Karpas-422 (cell line): Measurements from ENCODE around the gene KLHL10. TPM values are rescaled to one million over a fixed set of nuclear protein-coding genes. Genes with fewer than 3 reads are reported as not detected.
"Not testable (repeated sequence)": the region's sequence is repeated elsewhere in the genome, so short reads cannot be mapped to it uniquely, and the experiment has no call there.

Experiments used
- DNase-seq: peaks from one replicate; pipeline ENCODE4 v3.0.0-alpha.2; 2015
- H2AFZ ChIP-seq: fragments of 200-600 bp; sonication (generic); 2 replicates; pipeline ENCODE4 v1.6.1; 2014; ENCODE audit warnings: antibody characterized with exemption, low read length, mixed read lengths
- H3K27ac ChIP-seq: fragments of 200-600 bp; sonication (generic); 2 replicates; pipeline ENCODE4 v1.5.1; 2014; ENCODE audit warnings: mild to moderate bottlenecking, low read length, moderate library complexity
- H3K27me3 ChIP-seq: fragments of 200-600 bp; sonication (generic); 2 replicates; pipeline ENCODE4 v1.6.1; 2014; ENCODE audit warnings: low read length, mixed read lengths
- H3K36me3 ChIP-seq: fragments of 200-600 bp; sonication (generic); 2 replicates; pipeline ENCODE4 v1.6.1; 2014; ENCODE audit warnings: low read length, mixed read lengths; ENCODE audit not compliant: insufficient read depth
- H3K4me1 ChIP-seq: fragments of 200-600 bp; sonication (generic); 2 replicates; pipeline ENCODE4 v1.6.1; 2014; ENCODE audit warnings: mild to moderate bottlenecking, low read length, mixed read lengths
- H3K4me2 ChIP-seq: fragments of 200-600 bp; sonication (generic); 2 replicates; pipeline ENCODE4 v1.6.1; 2014; ENCODE audit warnings: low read length, low read depth, mild to moderate bottlenecking; ENCODE audit not compliant: poor library complexity, severe bottlenecking
- H3K4me3 ChIP-seq: fragments of 200-600 bp; sonication (generic); 2 replicates; pipeline ENCODE4 v1.5.1; 2014; ENCODE audit warnings: mild to moderate bottlenecking, antibody characterized with exemption, low read length, mixed read lengths
- H3K79me2 ChIP-seq: fragments of 200-600 bp; sonication (generic); 2 replicates; pipeline ENCODE4 v1.6.1; 2014; ENCODE audit warnings: mild to moderate bottlenecking, low read length, mixed read lengths
- H3K9ac ChIP-seq: fragments of 200-600 bp; sonication (generic); 2 replicates; pipeline ENCODE4 v1.6.0; 2014; ENCODE audit warnings: low read length
- H3K9me2 ChIP-seq: fragments of 200-600 bp; sonication (generic), shearing (Covaris generic); replicated peaks from 2 replicates; pipeline ENCODE4 v1.6.0; 2014; ENCODE audit warnings: mild to moderate bottlenecking, low read length, moderate library complexity; ENCODE audit not compliant: insufficient read depth
- H3K9me3 ChIP-seq: fragments of 300-700, 200-600 bp; sonication (generic); 2 replicates; pipeline ENCODE4 v1.6.1; 2014; ENCODE audit warnings: low read length, mixed read lengths
- H4K20me1 ChIP-seq: fragments of 200-600 bp; sonication (generic); 2 replicates; pipeline ENCODE4 v1.6.1; 2014; ENCODE audit warnings: mild to moderate bottlenecking, antibody characterized with exemption, low read length, low read depth; ENCODE audit not compliant: insufficient read depth
- total RNA-seq: library from RNA; depleted of rRNA; stranded (reverse); fragments of >200 nt; shearing (Covaris generic); gene quantifications from 2 replicates; pipeline ENCODE4 v1.2.3, GENCODE V29; 2014; ENCODE audit warnings: low replicate concordance

Gene KLHL10
- total RNA-seq, 1 experiment from 2014 or later, result not detected

- Histone ChIP-seq H3K4me2 (peak overlapping the region; percentile 63), H4K20me1 (no peaks in the 10 kb centered on the region), H3K79me2 (no peaks in the 10 kb centered on the region), H3K27ac (no peak overlapping the region), H3K4me1 (peaks cover 18% of the 10 kb centered on the region), H3K36me3 (no peaks in the 10 kb centered on the region), H2AFZ (peak overlapping the region; percentile 79; the same call in 1 of the 2 replicates), H3K9ac (peak overlapping the region; percentile 50), H3K9me2 (no peaks in the 10 kb centered on the region), H3K9me3 (no peaks in the 10 kb centered on the region), H3K27me3 (no peaks in the 10 kb centered on the region), H3K4me3 (peak overlapping the region; percentile 80; the same call in 1 of the 2 replicates)
- no peak for DNase-seq
Observed at GRCh38 chr17:41836550-41837196, 952 bp upstream of the KLHL10 start.

GRCh38 chr17:41839448-41839847 lies 1.8 kb downstream of the KLHL10 start:
- not testable (repeated sequence) for H3K9me3 ChIP-seq, H3K4me3 ChIP-seq, DNase-seq, H3K27ac ChIP-seq, H3K9ac ChIP-seq, H3K79me2 ChIP-seq, H3K4me2 ChIP-seq, H3K27me3 ChIP-seq, H3K9me2 ChIP-seq, H4K20me1 ChIP-seq, H3K36me3 ChIP-seq, H2AFZ ChIP-seq
- peaks cover 18% of the 10 kb centered on the region for H3K4me1 ChIP-seq

- not testable (repeated sequence) for H3K27me3 ChIP-seq, H3K4me2 ChIP-seq, DNase-seq, H3K9ac ChIP-seq, H3K79me2 ChIP-seq, H3K9me3 ChIP-seq, H2AFZ ChIP-seq, H3K4me1 ChIP-seq, H3K27ac ChIP-seq, H3K9me2 ChIP-seq, H3K36me3 ChIP-seq, H3K4me3 ChIP-seq, H4K20me1 ChIP-seq
Observed at GRCh38 chr17:41840781-41841180, 3.2 kb downstream of the KLHL10 start.

DNA sequence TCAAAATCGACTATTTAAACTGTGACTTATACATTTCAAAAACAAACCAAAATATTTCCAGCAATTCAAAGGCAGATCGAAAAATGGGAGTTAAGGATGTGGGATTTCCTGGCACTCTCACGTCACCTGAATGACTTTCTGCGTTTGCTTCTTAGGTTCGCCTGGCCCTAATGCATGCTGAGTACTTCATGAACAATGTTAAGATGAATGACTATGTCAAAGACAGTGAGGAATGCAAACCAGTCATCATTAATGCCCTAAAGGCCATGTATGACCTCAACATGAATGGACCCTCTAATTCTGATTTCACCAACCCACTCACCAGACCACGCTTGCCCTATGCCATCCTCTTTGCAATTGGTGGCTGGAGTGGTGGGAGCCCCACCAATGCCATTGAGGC lies 7.3 kb downstream of the KLHL10 start:
- H2AFZ ChIP-seq, result no peak overlapping the region
- no peak overlapping the region for H3K27ac ChIP-seq
- H3K36me3 ChIP-seq, result peaks cover 7% of the 10 kb centered on the region; the same call in 1 of the 2 replicates
- H3K9me3 ChIP-seq, result no peaks in the 10 kb centered on the region
- DNase-seq, result no peak
- H4K20me1 ChIP-seq, result peaks cover 30% of the 10 kb centered on the region
- H3K4me1 ChIP-seq, result peaks cover 12% of the 10 kb centered on the region
- no peak overlapping the region for H3K9ac ChIP-seq
- H3K27me3 ChIP-seq, result no peaks in the 10 kb centered on the region
- H3K4me3 ChIP-seq, result no peak overlapping the region
- no peaks in the 10 kb centered on the region for H3K9me2 ChIP-seq
- H3K4me2 ChIP-seq, result no peak overlapping the region
- H3K79me2 ChIP-seq, result peaks cover 19% of the 10 kb centered on the region

GRCh38 chr17:41848788-41849187 lies 11.2 kb downstream of the KLHL10 start:
- peaks cover 52% of the 10 kb centered on the region for H3K79me2 ChIP-seq
- H3K4me3 ChIP-seq, result no peak overlapping the region
- H3K9me3 ChIP-seq, result no peaks in the 10 kb centered on the region
- H3K4me2 ChIP-seq, result peak overlapping the region; percentile 53
- no peaks in the 10 kb centered on the region for H3K27me3 ChIP-seq
- H3K36me3 ChIP-seq, result peaks cover 21% of the 10 kb centered on the region; the same call in 1 of the 2 replicates
- no peak overlapping the region for H2AFZ ChIP-seq
- DNase-seq, result no peak
- no peak overlapping the region for H3K27ac ChIP-seq
- no peak overlapping the region for H3K9ac ChIP-seq
- peaks cover 32% of the 10 kb centered on the region for H3K4me1 ChIP-seq
- H4K20me1 ChIP-seq, result peaks cover 52% of the 10 kb centered on the region
- H3K9me2 ChIP-seq, result no peaks in the 10 kb centered on the region

DNA sequence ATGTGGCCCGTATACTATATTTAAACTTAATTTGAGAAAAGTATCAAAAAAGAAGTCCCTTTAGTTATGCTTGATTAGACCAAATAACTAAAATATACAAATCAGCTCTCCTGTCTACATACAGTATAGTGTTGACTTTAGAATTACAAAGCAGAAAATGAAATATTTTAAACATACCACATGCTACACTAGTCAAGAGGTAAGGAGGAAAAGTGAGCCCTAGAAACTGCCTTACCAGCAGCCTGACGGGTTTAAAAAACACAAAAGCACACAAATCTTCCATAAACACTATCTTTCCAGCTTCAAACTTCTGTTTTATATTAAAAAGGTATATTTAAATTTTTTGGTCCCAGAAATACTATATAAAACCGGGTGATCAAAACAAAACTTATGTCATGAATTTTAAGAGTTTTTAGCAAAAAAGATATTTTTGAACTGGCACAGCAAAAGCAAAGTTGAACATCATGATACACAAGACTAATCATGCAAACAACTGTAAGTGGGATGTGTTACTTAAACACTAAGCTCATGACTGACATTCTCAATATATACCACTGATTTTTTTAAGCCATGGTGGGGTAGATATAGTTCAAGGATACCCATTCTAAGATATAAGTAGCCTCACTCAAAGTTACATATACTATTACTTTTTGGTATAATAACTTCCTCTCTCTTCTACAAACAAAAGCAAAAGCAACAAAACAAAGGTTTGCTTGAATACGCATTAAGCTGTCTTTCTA lies 11.8 kb downstream of the KLHL10 start:
- Histone ChIP-seq H3K36me3 (peaks cover 28% of the 10 kb centered on the region), H3K27ac (no peak overlapping the region), H3K4me1 (peaks cover 32% of the 10 kb centered on the region), H3K9me2 (no peaks in the 10 kb centered on the region), H3K79me2 (peaks cover 58% of the 10 kb centered on the region), H3K4me2 (peak overlapping the region; percentile 53), H3K9me3 (no peaks in the 10 kb centered on the region), H3K27me3 (no peaks in the 10 kb centered on the region), H4K20me1 (peaks cover 59% of the 10 kb centered on the region), H2AFZ (no peak overlapping the region), H3K9ac (0 out of 2 replicates have a peak overlapping the region, but pooled peaks have one; percentile 26), H3K4me3 (no peak overlapping the region)
- no peak for DNase-seq

GRCh38 chr17:41851382-41851781 lies 13.8 kb downstream of the KLHL10 start:
- H3K9me3 ChIP-seq, H3K27ac ChIP-seq, DNase-seq, H3K27me3 ChIP-seq, H3K4me3 ChIP-seq, H3K9me2 ChIP-seq, H2AFZ ChIP-seq, H3K9ac ChIP-seq, H3K4me2 ChIP-seq: not testable (repeated sequence)
- peaks cover 63% of the 10 kb centered on the region for H4K20me1 ChIP-seq
- peaks cover 32% of the 10 kb centered on the region for H3K4me1 ChIP-seq
- H3K79me2 ChIP-seq, result peaks cover 69% of the 10 kb centered on the region
- H3K36me3 ChIP-seq, result peaks cover 33% of the 10 kb centered on the region

- peaks cover 17% of the 10 kb centered on the region for H3K4me1 ChIP-seq
- H2AFZ ChIP-seq, result no peak overlapping the region
- H3K9me3 ChIP-seq, result no peaks in the 10 kb centered on the region
- H3K36me3 ChIP-seq, result no peaks in the 10 kb centered on the region
- no peak overlapping the region for H3K9ac ChIP-seq
- H3K27ac ChIP-seq, result no peak overlapping the region
- no peaks in the 10 kb centered on the region for H3K27me3 ChIP-seq
- H3K79me2 ChIP-seq, result peaks cover 83% of the 10 kb centered on the region
- H3K9me2 ChIP-seq, result no peaks in the 10 kb centered on the region
- peaks cover 16% of the 10 kb centered on the region; the same call in 1 of the 2 replicates for H4K20me1 ChIP-seq
- H3K4me3 ChIP-seq, result no peak overlapping the region
- no peak overlapping the region for H3K4me2 ChIP-seq
- no peak for DNase-seq
Observed at GRCh38 chr17:41860254-41860931, 22.8 kb downstream of the KLHL10 start.
